ENCODE data around the gene DTD1.

DTD1 gene

GRCh38 chr20:18665135-18665534 is 77.3 kb downstream of the DTD1 start:
- DNase-seq = peak; percentile 32

GRCh38 chr20:18666803-18667415 is 79.1 kb downstream of the DTD1 start:
- peak; percentile 98 for DNase-seq

GRCh38 chr20:18669241-18670019 is 81.6 kb downstream of the DTD1 start:
- no peak for DNase-seq

GRCh38 chr20:18671203-18671710 is 83.4 kb downstream of the DTD1 start:
- no peak for DNase-seq

GRCh38 chr20:18672834-18673233 is 85.0 kb downstream of the DTD1 start:
- DNase-seq = no peak

- DNase-seq = no peak
These were observed 88.5 kb downstream of the DTD1 start for GRCh38 chr20:18676396-18676795.

DNA sequence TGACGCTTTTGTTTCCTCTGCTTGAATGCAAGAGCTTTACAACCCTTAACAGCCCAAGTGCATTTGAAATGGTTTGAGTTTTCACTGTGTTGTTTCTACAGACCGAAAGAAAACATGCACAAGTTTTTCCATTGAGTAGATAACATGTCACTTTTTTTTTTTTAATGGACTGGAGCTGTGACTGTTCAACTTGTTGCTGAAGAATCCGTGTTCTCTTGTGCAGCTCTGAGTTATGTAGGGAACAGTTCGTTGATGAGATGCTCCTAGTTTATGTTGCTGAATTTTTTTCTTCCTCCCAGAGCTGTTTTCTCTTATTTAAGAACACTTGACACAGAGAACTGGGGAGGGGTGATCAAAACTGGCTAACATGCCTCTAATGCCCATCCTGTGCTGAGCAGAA is 89.3 kb downstream of the DTD1 start:
- no peak for DNase-seq

- peak; percentile 39 for DNase-seq
These were observed 90.9 kb downstream of the DTD1 start for GRCh38 chr20:18678549-18679419.

DNA sequence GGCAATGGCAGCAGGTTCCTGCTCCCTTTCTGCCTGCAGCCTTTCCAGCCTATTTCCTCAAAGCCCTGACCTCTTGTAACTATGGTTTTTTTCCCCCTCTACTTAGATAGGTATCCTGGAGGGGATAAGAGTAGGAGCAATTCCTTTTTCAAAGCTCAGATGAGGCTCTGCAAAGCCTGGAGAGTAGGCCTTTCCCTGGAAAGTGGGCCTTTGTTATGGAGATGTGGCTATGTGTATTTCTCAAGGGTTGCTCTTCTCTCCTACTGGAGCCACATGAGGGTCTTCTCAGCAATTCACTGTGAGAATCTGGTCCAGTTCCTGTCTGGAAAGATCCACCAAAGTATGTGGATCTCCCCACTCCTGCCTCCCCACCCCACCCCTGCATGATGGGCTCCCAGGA is 96.0 kb downstream of the DTD1 start:
- DNase-seq = no peak

- no peak for DNase-seq
These were observed 96.9 kb downstream of the DTD1 start for GRCh38 chr20:18684775-18685174.

DNA sequence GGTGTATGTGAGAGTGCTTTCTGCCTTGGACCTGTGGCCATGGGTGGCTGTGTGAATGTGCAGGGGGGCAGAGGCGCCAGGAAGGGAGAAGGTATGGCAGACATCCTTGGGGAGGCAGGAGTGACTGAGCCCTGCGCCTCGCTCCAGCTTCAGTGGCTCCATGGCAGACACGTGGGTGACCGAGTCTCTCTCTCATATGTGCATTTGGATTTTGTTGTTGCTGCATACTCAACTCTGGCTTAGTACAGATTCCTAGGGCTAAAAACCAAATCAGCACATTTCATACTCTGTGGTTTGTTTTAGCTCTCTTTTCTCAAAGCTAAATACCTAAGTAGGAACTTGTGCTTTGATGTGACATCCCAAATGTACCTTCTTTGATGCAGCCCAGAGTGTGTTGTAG is 97.6 kb downstream of the DTD1 start:
- DNase-seq = no peak

GRCh38 chr20:18686696-18687095 is 98.8 kb downstream of the DTD1 start:
- no peak for DNase-seq

DNA sequence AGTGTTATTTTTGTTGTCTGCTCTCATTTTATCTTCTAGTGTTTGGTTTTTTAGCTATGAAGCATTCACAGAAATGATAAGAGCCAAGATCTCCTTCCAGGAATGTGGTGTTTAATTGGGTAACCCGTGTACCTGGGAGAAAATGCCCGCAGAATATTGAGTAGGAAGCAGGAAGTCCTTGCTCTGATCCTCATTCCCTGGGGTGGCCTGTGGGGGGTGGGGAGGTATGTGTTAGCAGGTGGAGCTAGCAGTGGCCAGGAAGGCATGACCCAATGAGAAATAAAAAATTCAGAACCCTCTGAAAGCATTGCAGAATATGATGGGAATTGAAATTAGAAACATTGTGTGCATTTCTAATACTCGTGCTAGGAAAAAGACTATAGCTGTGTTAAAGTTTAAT is 100.8 kb downstream of the DTD1 start:
- DNase-seq = no peak

GRCh38 chr20:18689557-18689956 is 101.7 kb downstream of the DTD1 start:
- DNase-seq = no peak

GRCh38 chr20:18692447-18692846 is 104.6 kb downstream of the DTD1 start:
- DNase-seq = no peak

DNA sequence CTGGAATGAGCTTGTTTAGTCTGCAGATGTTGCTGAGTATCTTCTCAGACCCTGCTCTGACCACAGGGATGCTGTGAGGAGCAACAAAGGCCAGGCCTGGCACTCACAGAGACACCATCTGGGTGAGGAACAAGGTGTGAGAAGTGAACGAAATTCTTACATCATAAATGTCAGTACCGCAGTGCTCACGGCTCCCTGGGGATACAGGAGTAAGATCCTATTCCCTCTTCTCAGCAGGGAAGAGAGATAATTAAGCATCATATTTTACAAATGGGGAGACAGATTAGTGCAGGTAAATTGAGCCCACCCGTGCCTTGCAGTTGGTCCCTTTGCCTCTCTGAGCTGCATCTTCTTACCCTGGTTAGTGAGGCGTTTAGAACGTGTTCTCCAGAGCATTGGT is 106.2 kb downstream of the DTD1 start:
- DNase-seq = no peak

- no peak for DNase-seq
These were observed 107.3 kb downstream of the DTD1 start for GRCh38 chr20:18695175-18695574.

- no peak for DNase-seq
These were observed 111.0 kb downstream of the DTD1 start for GRCh38 chr20:18698735-18699380.

- DNase-seq = no peak
These were observed 114.1 kb downstream of the DTD1 start for GRCh38 chr20:18701969-18702368.

DNA sequence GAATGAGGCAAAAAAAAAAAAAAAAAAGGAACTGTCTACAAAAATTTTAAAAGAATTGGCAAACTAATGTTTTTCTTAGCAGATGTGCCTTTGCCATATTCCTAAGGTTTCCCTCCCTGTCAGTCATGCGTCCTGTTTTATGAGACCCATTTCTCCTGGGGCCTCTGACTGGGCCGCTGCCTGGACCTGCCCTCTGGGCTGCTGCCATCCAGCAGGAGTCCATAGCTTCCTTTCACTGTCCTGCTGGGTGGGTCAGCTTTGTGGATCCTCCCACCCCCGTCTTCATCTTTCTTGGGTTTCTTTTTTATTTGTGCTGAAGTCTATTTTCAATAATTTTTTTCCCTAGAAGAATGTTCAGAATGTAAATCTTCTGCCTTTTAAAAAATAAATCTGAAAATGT is 114.9 kb downstream of the DTD1 start:
- DNase-seq = no peak

DNA sequence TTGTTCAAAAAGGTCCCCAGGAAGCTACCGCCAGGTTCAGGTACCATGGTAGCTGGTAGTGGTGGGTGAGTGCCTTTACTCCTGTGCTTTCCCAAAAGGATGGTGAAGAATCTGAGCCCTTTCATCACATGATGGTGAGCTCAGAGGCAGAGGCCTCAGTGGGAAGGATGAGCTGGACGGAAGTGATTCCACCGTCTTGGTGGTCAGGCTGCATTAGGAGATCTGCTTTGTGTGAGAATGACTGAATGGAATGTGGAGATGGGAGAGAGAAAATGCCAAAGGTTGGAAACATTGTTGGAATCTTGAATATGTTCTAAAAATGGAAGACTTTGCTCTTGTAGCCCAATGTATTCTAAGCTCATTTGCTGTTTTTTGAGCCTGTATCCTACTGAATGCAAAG is 117.6 kb downstream of the DTD1 start:
- no peak for DNase-seq

DNA sequence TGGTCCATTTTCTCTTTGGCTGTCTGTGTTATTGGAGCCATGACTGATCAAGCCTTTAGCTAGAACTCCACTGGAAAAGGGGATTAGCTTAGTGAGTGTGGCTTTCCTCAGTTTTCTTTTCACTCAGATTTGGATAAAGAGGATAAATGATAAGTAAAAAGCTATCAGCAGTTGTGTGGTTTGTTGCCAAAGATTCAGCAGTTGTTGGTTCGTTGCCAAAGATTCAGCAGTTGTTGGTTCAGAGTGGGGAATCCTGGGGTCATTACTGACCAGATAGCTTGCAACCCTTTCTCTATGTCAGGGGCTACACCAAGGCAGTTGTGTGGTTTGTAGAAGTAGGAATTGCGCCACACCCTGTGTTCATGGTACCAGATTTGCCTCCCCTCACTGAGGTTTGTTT is 118.1 kb downstream of the DTD1 start:
- DNase-seq = no peak

- no peak for DNase-seq
These were observed 124.3 kb downstream of the DTD1 start for GRCh38 chr20:18712131-18712530.
